Cardiac muscle cell (in vitro differentiated cells and primary cell): Measurements from ENCODE around the gene SETBP1. TPM values are rescaled to one million over a fixed set of nuclear protein-coding genes. Genes with fewer than 3 reads are reported as not detected.

Experiments used
- DNase-seq, 2 donors: peaks; one replicate each; pipeline versions ENCODE4 v3.0.0 to v3.0.0-alpha.2; 2010 to 2017; ENCODE audit warnings: low read depth in 1 of 2, low spot score in 1 of 2
- H3K27ac ChIP-seq: fragments of 200-600 bp; sonication (generic); 2 replicates; pipeline ENCODE4 v1.5.1; 2016
- H3K27me3 ChIP-seq: fragments of 200-600 bp; sonication (generic); 2 replicates; pipeline ENCODE4 v1.6.0; 2016; ENCODE audit warnings: control low read depth
- H3K36me3 ChIP-seq: fragments of 200-600 bp; sonication (generic); 2 replicates; pipeline ENCODE4 v1.5.1; 2016; ENCODE audit warnings: control low read depth
- H3K4me1 ChIP-seq: fragments of 200-600 bp; sonication (generic); 2 replicates; pipeline ENCODE4 v1.8.1; 2017; ENCODE audit warnings: low read depth, mild to moderate bottlenecking, mixed run types
- H3K4me3 ChIP-seq: fragments of 200-600 bp; sonication (generic); 2 replicates; pipeline ENCODE4 v1.5.1; 2016; ENCODE audit warnings: mild to moderate bottlenecking
- H3K9me3 ChIP-seq: fragments of 200-600 bp; sonication (generic); 2 replicates; pipeline ENCODE4 v1.5.1; 2017; ENCODE audit warnings: low read depth, mild to moderate bottlenecking, control low read depth
- CTCF ChIP-seq: IDR thresholded peaks from 2 replicates; pipeline ENCODE4 v1.5.1; 2012; ENCODE audit warnings: low read depth, mild to moderate bottlenecking, low read length
- polyA plus RNA-seq: library from polyadenylated mRNA; unstranded; fragments of >200 nt; fragmentation: Nextera tagmentation; extraction: Ambion mirVana; gene quantifications from 2 replicates; pipeline ENCODE4 v1.2.1, GENCODE V29; 2016
- total RNA-seq: library from RNA; depleted of rRNA; stranded (reverse); fragments of >200 nt; gene quantifications from 2 replicates; pipeline ENCODE4 v1.2.3, GENCODE V29; 2016

The SETBP1 gene
- total and polyA plus RNA-seq, 2 experiments from 2014 or later, result 6.3 to 30.6 TPM

GRCh38 chr18:44969214-44969795, 288.6 kb downstream of the SETBP1 start:
- Histone ChIP-seq H3K4me3 (no peak overlapping the region), H3K4me1 (no peaks in the 10 kb centered on the region), H3K27me3 (no peaks in the 10 kb centered on the region), H3K9me3 (no peaks in the 10 kb centered on the region), H3K27ac (no peak overlapping the region), H3K36me3 (no peaks in the 10 kb centered on the region)
- DNase-seq, result peak in 1 of 2 donors; percentile 19
- TF ChIP-seq CTCF, result no peak

GRCh38 chr18:44973282-44973681, 292.6 kb downstream of the SETBP1 start:
- Histone ChIP-seq H3K4me3 (no peak overlapping the region), H3K9me3 (no peaks in the 10 kb centered on the region), H3K36me3 (no peaks in the 10 kb centered on the region), H3K27me3 (no peaks in the 10 kb centered on the region), H3K27ac (no peak overlapping the region), H3K4me1 (no peaks in the 10 kb centered on the region)
- TF ChIP-seq CTCF, result peak; percentile 26
- peak in 1 of 2 donors; percentile 41 for DNase-seq

- Histone ChIP-seq H3K9me3 (no peaks in the 10 kb centered on the region), H3K27ac (no peak overlapping the region), H3K36me3 (no peaks in the 10 kb centered on the region), H3K27me3 (no peaks in the 10 kb centered on the region), H3K4me1 (no peaks in the 10 kb centered on the region), H3K4me3 (no peak overlapping the region)
- DNase-seq, result no peak
- TF ChIP-seq CTCF, result no peak
These were observed 293.5 kb downstream of the SETBP1 start for GRCh38 chr18:44974174-44974573.

GRCh38 chr18:44977856-44978255, 297.2 kb downstream of the SETBP1 start:
- H3K27me3 ChIP-seq, result no peaks in the 10 kb centered on the region
- H3K4me1 ChIP-seq, result no peaks in the 10 kb centered on the region
- DNase-seq, result no peak
- no peak for TF ChIP-seq CTCF
- no peak overlapping the region for H3K4me3 ChIP-seq
- no peaks in the 10 kb centered on the region for H3K9me3 ChIP-seq
- H3K36me3 ChIP-seq, result no peaks in the 10 kb centered on the region
- no peak overlapping the region for H3K27ac ChIP-seq

GRCh38 chr18:44979748-44980147, 299.1 kb downstream of the SETBP1 start:
- Histone ChIP-seq H3K27me3 (no peaks in the 10 kb centered on the region), H3K27ac (no peak overlapping the region), H3K4me1 (no peaks in the 10 kb centered on the region), H3K9me3 (no peaks in the 10 kb centered on the region), H3K36me3 (no peaks in the 10 kb centered on the region), H3K4me3 (no peak overlapping the region)
- DNase-seq, result no peak
- TF ChIP-seq CTCF, result no peak

GRCh38 chr18:44981121-44981520, 300.4 kb downstream of the SETBP1 start:
- DNase-seq, result no peak
- H3K4me1 ChIP-seq, result no peaks in the 10 kb centered on the region
- H3K27ac ChIP-seq, result no peak overlapping the region
- H3K9me3 ChIP-seq, result no peaks in the 10 kb centered on the region
- no peak overlapping the region for H3K4me3 ChIP-seq
- no peak for TF ChIP-seq CTCF
- H3K27me3 ChIP-seq, result no peaks in the 10 kb centered on the region
- no peaks in the 10 kb centered on the region for H3K36me3 ChIP-seq
